ENCODE data around the gene TCERG1.

DNA sequence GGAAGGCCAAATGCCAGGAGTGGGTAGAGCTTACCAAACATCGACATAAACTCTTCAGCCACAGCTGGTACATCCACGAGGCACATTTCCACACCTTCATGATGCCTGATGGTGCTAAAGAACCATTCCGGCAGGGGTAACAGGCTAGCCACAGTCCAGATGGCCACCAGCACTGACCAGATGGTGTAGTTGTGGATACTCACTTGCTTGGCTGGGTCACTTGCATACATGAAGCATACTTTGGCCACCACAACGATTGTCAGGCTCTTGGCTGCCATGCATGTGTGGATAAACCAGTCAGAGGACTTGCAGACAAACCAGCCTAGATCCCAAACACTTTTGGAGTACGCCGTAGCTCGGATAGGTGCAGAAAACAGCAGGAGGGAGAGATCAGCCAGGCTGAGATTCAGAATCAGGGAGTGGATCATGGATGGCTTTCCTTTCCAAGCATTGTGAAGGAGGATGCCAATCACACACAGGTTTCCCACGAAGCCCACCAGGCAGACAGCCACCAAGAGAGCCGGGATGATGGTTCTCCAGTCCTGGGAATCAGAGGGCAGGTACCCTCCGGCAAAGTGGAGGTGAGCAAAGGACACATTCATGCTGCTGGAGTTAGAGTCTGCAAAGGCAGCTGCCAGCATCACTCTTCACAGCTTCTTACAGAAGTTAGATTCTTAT is 68.5 kb downstream of the TCERG1 start:
- TF ChIP-seq, protein P1, sequence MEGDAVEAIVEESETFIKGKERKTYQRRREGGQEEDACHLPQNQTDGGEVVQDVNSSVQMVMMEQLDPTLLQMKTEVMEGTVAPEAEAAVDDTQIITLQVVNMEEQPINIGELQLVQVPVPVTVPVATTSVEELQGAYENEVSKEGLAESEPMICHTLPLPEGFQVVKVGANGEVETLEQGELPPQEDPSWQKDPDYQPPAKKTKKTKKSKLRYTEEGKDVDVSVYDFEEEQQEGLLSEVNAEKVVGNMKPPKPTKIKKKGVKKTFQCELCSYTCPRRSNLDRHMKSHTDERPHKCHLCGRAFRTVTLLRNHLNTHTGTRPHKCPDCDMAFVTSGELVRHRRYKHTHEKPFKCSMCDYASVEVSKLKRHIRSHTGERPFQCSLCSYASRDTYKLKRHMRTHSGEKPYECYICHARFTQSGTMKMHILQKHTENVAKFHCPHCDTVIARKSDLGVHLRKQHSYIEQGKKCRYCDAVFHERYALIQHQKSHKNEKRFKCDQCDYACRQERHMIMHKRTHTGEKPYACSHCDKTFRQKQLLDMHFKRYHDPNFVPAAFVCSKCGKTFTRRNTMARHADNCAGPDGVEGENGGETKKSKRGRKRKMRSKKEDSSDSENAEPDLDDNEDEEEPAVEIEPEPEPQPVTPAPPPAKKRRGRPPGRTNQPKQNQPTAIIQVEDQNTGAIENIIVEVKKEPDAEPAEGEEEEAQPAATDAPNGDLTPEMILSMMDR (conservative IDR thresholded peaks at IDR 0.05; ENCODE audit: low read depth, low read length) = no peak
- TF ChIP-seq EZH2 (IDR thresholded peaks at IDR 0.05; ENCODE audit: borderline replicate concordance, low read depth, low read length, poor library complexity, severe bottlenecking) = no peak
